ENCODE results near the gene DNLZ. TPM values are rescaled to one million over a fixed set of nuclear protein-coding genes. Genes with fewer than 3 reads are reported as not detected.
A peak's percentile ranks its signal among the peaks of the same experiment; 100 is the strongest.
"Not testable (repeated sequence)": the region's sequence is repeated elsewhere in the genome, so short reads cannot be mapped to it uniquely, and the experiment has no call there.

The DNLZ gene
- total RNA-seq, 1 donor from 2014 or later: 17.4 TPM

GRCh38 chr9:136322756-136323330 is 40.7 kb downstream of the DNLZ start:
- TF ChIP-seq CTCF (IDR thresholded peaks at IDR 0.05; ENCODE audit: insufficient read depth, low read length, severe bottlenecking): no peak
- Histone ChIP-seq H3K36me3 (ENCODE audit: control insufficient read depth, insufficient read depth, low read length) (no peaks in the 10 kb centered on the region), H3K4me3 (ENCODE audit: low read depth, low read length) (no peak overlapping the region), H3K27me3 (ENCODE audit: control insufficient read depth, insufficient read depth, low read length) (peaks cover 2% of the 10 kb centered on the region)
- FAIRE-seq: peak; percentile 18
- DNase-seq (ENCODE audit: low read depth): no peak

GRCh38 chr9:136321561-136321960 is 42.0 kb downstream of the DNLZ start:
- no peak for TF ChIP-seq CTCF (IDR thresholded peaks at IDR 0.05; ENCODE audit: insufficient read depth, low read length, severe bottlenecking)
- DNase-seq (ENCODE audit: low read depth): no peak

GRCh38 chr9:136320972-136321371 is 42.6 kb downstream of the DNLZ start:
- not testable (repeated sequence) for DNase-seq (ENCODE audit: low read depth); H3K27me3 ChIP-seq (ENCODE audit: control insufficient read depth, insufficient read depth, low read length); H3K4me3 ChIP-seq (ENCODE audit: low read depth, low read length); H3K36me3 ChIP-seq (ENCODE audit: control insufficient read depth, insufficient read depth, low read length); FAIRE-seq

More at GRCh38 chr9:136321561-136321960, 42.0 kb downstream of the DNLZ start:
- Histone ChIP-seq H3K27me3 (ENCODE audit: control insufficient read depth, insufficient read depth, low read length) (peaks cover 2% of the 10 kb centered on the region), H3K36me3 (ENCODE audit: control insufficient read depth, insufficient read depth, low read length) (no peaks in the 10 kb centered on the region), H3K4me3 (ENCODE audit: low read depth, low read length) (no peak overlapping the region)
- FAIRE-seq: no peak

- not testable (repeated sequence) for H3K4me3 ChIP-seq (ENCODE audit: low read depth, low read length); H3K27me3 ChIP-seq (ENCODE audit: control insufficient read depth, insufficient read depth, low read length); FAIRE-seq; H3K36me3 ChIP-seq (ENCODE audit: control insufficient read depth, insufficient read depth, low read length); DNase-seq (ENCODE audit: low read depth)
Measured at GRCh38 chr9:136319955-136320354, 43.6 kb downstream of the DNLZ start.

- not testable (repeated sequence) for H3K36me3 ChIP-seq (ENCODE audit: control insufficient read depth, insufficient read depth, low read length); H3K27me3 ChIP-seq (ENCODE audit: control insufficient read depth, insufficient read depth, low read length); FAIRE-seq; H3K4me3 ChIP-seq (ENCODE audit: low read depth, low read length); DNase-seq (ENCODE audit: low read depth)
Measured at GRCh38 chr9:136319244-136319643, 44.3 kb downstream of the DNLZ start.

- no peaks in the 10 kb centered on the region for H3K36me3 ChIP-seq (ENCODE audit: control insufficient read depth, insufficient read depth, low read length)
- H3K27me3 ChIP-seq (ENCODE audit: control insufficient read depth, insufficient read depth, low read length): no peaks in the 10 kb centered on the region
- FAIRE-seq (no peak), DNase-seq (ENCODE audit: low read depth) (no peak)
- TF ChIP-seq CTCF (IDR thresholded peaks at IDR 0.05; ENCODE audit: insufficient read depth, low read length, severe bottlenecking): no peak
- H3K4me3 ChIP-seq (ENCODE audit: low read depth, low read length): no peak overlapping the region
Measured at GRCh38 chr9:136318776-136319241, 44.7 kb downstream of the DNLZ start.

GRCh38 chr9:136318111-136318775 is 45.3 kb downstream of the DNLZ start:
- no peak for FAIRE-seq

More at GRCh38 chr9:136318111-136318775, 45.3 kb downstream of the DNLZ start:
- TF ChIP-seq CTCF (IDR thresholded peaks at IDR 0.05; ENCODE audit: insufficient read depth, low read length, severe bottlenecking): no peak
- no peaks in the 10 kb centered on the region for H3K36me3 ChIP-seq (ENCODE audit: control insufficient read depth, insufficient read depth, low read length)
- H3K4me3 ChIP-seq (ENCODE audit: low read depth, low read length): no peak overlapping the region
- DNase-seq (ENCODE audit: low read depth): no peak
- H3K27me3 ChIP-seq (ENCODE audit: control insufficient read depth, insufficient read depth, low read length): no peaks in the 10 kb centered on the region

Data from bronchial epithelial cell (primary cell).